ENCODE measurements around the gene PGLYRP3.

Gene PGLYRP3

DNA sequence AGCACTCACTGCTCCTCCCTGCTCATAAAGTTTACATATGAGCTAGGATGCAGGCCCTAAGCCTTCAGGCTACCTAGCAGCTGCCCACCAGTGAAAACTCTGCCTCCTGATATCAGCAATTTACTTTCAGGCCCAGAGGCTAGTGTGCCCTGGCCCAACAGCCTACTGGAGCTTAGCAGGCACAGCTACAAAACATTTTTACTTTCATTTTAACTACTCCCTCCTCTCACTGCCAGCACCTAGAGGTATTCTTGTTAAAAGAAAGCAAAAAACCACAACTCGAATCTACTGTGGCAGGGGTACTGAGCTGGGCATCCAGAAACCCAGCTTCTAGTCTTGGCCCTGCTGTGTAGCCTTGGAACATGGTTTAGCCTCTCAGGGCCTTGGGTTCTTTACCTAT is 59.1 kb downstream of the PGLYRP3 start:
- no peak for DNase-seq

GRCh38 chr1:153253076-153253475 is 59.7 kb downstream of the PGLYRP3 start:
- no peak for DNase-seq

DNA sequence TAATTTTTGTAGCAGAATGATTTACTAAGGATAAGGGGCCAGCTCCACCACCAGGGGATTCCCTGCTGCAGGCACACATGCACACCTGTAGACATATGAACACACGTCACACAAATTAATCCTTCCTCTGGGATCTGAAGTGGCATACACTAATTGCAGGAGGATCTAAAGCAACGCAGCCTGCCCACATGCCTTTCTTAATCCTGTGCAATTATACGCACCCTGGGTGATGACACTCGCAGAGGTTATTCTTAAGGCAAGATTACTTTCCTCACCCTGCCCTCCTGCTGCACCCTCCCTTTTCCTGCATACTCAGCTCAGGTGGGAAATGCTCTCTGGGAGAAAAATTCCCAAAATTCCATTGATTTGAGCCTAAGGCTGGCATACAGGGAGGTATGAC is 60.8 kb downstream of the PGLYRP3 start:
- DNase-seq, result no peak

- DNase-seq, result no peak
Measured at GRCh38 chr1:153251562-153251961, 61.2 kb downstream of the PGLYRP3 start.

DNA sequence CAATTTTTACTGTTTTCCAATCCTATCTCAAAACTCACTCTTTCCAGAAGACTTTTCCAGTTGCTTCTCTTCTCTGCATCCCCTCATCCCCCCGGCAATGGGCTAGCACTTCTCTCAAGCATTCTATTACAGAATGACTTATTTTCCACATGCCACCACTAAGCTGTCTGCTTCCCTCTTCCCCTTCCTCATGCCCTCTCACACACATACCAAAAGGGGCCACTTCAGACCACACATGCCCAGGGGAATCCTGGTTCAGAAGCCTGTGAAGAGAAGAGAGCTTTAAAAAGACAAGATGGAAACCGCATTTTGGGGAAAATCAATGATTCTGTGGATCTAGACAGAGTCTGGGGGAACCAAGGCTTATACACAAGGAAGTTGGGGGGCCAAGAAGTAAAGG is 61.7 kb downstream of the PGLYRP3 start:
- no peak for DNase-seq

- DNase-seq, result no peak
Measured at GRCh38 chr1:153250166-153250565, 62.6 kb downstream of the PGLYRP3 start.

GRCh38 chr1:153248176-153248879 is 64.4 kb downstream of the PGLYRP3 start:
- no peak for DNase-seq

All from activated naive CD4-positive, alpha-beta T cell (primary cell).